Fibroblast of skin of left biceps (primary cell): ENCODE measurements around the gene SLC16A2.
A peak's percentile ranks its signal among the peaks of the same experiment; 100 is the strongest.
"Not testable (repeated sequence)": the region's sequence is repeated elsewhere in the genome, so short reads cannot be mapped to it uniquely, and the experiment has no call there.

Source experiments
- DNase-seq, 2 experiments: peaks; one replicate each; pipeline ENCODE4 v3.0.0-alpha.2; 2013; ENCODE audit warnings: low read depth in 2 of 2

The SLC16A2 gene

DNA sequence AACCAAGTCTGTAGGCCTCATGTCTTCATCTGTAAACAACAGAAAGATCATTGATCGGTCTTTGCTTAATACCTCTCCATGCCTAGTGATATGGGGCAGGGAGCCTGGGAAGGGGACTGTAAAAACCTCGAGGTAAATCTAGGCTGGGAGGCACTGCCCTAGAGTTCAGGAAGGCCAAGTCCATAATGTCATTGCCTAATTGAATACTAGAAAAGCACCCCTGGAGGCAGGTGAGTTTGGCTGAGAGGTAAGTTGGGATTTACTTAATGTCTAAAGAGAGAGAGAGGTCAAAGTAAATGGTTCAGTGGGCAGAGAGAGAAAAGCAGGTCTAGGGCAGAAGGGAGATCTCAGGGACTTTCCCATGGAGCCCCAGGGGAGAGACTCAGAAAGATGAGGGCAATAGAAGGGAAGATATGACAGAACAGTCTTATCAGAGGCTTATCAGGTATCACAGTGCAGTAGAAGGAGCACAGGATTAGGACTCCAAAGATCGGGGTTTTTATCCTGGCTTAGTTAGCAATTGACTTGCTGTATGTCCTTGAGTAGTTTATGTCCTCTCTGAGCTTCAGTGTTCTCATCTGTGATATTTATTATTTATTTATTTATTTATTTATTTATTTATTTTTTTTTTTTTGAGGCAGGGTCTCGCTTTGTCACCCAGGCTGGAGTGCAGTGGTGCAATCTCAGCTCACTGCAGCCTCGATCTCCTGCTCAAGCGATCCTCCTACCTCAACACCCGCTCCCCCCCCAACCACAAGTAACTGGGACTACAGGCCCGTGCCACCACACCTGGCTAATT is 85.2 kb downstream of the SLC16A2 start:
- no peak for DNase-seq

DNA sequence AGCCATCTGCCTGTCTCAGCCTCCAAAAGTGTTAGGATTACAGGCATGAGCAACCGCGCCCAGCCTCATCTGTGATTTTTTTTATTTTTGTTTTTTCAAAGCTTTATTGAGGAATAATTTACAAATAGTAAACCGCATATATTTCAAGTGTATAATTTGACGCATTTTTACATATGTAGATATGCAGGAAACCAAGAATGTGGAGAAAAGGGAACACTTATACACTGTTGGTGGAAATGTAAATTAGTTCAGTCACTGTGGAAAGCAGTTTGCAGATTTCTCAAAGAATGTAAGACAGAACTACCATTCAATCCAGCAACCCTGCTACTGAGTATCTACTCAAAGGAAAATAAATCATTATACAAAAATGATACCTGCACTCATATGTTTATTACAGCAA is 85.9 kb downstream of the SLC16A2 start:
- no peak for DNase-seq

GRCh38 chrX:74509989-74510388 is 88.7 kb downstream of the SLC16A2 start:
- peak in 1 of 2 experiments; percentile 5 for DNase-seq

- DNase-seq = no peak
These were observed 89.1 kb downstream of the SLC16A2 start for GRCh38 chrX:74510401-74510800.

DNA sequence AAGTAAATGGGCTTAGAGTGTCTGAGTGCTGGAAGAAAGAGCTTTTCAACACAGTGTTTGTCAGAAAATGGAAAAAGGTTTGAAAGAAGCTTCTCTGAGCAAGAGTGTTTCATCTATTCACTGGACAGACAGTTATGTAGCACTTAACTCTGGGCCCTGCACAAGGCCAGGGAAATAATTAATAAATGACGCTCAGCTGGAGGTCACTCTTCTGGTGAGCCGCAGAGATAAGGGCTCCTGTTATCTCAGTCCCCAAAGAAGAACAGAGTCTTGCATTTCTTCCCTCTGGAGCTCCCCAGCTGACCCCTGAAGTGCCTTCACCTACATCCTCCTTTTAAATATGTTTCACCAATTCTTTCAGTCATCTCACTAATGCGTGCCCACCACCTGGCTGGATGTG is 90.4 kb downstream of the SLC16A2 start:
- DNase-seq = no peak

DNA sequence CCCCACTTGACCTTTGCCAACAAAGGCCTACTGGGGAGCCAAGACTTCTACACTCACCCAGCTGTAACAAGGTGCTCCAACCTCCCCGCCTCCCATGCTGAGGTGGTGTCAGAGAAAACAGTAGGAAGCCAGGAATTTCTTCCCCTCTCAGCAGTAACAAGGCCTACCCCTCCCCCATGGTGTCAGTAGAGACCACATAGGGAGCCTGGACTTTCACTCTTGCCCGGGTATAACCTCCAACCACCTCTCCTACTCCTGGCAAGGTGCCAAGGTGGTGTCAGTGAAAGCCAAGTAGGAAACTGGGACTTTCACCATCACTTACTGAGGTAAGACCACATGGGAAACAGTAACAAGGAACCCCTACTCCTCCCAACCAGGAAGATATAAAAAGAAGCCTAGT is 93.1 kb downstream of the SLC16A2 start:
- DNase-seq = no peak

DNA sequence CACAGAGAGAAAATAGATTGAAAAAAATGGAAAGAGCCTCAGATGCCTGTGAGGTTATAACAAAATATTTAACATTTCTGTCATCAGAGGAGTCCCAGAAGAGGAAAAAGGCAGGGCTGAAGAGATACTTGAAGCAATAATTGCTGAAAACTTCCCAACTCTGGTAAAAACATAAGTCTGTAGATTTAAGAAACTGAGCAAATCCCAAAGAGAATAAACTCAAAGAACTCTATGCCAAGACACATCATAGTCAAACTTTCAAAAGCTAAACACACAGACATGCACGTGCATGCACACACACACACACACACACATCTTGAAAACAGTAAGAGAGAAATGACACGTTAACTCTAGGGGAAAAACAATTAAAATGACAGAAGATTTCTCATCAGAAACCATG is 94.1 kb downstream of the SLC16A2 start:
- DNase-seq = no peak

- not testable (repeated sequence) for DNase-seq
These were observed 94.7 kb downstream of the SLC16A2 start for GRCh38 chrX:74516013-74516412.

DNA sequence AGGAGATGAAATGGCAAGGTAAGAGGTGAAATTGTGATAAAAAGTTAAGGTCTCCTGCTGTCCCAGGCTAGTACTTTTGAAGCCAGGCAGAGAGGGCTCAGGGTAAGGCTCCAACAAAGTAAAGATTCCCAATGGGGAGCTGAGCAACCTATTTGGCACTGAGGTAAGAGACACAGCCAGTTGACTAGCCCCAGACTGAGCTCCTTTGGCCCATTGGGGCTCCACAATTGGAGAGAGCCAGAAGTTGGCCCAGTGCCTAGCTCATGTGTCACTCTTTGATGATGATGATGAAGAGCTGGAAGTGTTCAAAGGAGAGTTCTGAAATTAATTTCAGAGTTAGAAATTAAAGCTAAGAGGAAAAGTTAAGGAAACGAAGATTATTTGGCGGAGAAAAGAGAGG is 98.6 kb downstream of the SLC16A2 start:
- DNase-seq = no peak

- no peak for DNase-seq
These were observed 99.0 kb downstream of the SLC16A2 start for GRCh38 chrX:74520291-74520690.

DNA sequence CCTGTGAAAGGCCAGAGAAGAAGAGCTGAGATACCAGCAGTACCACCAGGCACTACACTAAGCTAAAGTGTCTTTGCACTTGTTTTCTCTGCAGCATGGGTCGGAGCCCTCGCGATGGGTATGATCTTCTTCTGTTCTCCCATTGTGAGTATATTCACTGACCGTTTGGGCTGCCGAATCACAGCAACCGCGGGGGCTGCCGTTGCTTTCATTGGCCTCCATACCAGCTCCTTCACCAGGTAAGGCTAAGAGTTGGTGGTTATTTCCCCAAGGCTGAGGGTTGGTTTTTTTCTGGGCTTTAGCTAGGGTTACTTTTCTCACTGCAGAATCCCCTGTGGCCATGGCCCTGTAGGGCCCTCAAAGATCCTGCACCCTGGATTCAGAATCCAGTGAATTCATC is 99.6 kb downstream of the SLC16A2 start:
- DNase-seq = no peak

- peak; percentile 48 to 52 for DNase-seq
These were observed 100.9 kb downstream of the SLC16A2 start for GRCh38 chrX:74521961-74522751.

GRCh38 chrX:74523224-74523623 is 101.9 kb downstream of the SLC16A2 start:
- DNase-seq = no peak

GRCh38 chrX:74523870-74524735 is 102.8 kb downstream of the SLC16A2 start:
- DNase-seq = no peak

DNA sequence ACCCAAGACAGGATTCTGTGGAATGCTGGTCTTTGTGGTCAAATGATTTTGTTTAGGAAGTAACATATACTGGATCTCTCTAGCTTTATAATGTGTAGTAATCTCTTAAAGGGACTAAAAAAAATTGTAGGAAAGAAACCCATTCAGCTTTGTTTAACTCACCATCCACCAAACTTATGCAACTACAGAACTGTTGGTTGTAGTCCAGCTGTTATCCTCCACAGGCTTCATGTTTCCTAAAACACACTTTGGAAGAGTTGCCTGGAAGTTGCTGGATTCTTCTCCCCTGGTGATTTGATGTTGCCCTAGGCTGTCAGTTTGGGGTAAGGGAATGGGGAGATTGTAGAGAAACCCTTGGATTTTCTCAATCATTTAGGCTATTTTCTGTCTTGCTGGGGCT is 103.8 kb downstream of the SLC16A2 start:
- DNase-seq = no peak

DNA sequence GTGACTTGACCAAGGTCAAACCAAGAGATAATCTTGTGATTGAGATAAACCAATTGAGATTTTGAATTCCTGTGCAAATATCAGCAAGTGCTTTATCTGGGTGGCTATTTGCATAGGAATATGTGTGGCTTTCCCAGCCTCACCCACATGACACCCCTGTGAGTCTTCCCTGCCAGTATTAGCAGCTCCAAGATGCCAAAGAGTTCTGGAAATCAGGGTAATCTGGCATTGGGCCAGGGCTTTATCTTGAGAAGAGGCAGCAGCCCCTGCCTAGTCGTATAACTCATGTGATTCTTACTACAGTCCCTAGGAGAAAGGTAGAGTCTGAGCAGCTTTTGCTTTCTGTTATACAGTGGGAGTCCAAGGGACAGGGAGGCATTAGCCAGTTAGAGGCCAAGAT is 105.5 kb downstream of the SLC16A2 start:
- DNase-seq = no peak

GRCh38 chrX:74527350-74527749 is 106.1 kb downstream of the SLC16A2 start:
- no peak for DNase-seq

DNA sequence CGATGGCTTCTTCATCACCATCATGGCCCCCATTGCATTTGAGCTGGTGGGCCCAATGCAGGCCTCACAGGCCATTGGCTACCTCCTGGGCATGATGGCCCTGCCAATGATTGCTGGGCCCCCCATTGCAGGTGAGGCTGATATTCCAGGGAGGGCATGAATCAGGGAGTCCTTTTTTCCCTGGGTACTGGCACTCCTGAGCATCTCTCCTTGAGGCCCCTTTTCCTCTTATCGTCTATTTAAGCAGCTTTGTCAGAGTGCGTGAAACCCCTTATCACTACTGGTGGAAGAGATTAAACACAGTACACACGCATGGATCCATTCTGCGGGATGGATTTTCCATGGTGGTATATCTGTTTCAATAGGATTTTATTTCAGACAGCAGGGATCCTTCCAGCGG is 108.0 kb downstream of the SLC16A2 start:
- DNase-seq = no peak

GRCh38 chrX:74531081-74531480 is 109.8 kb downstream of the SLC16A2 start:
- DNase-seq = no peak

DNA sequence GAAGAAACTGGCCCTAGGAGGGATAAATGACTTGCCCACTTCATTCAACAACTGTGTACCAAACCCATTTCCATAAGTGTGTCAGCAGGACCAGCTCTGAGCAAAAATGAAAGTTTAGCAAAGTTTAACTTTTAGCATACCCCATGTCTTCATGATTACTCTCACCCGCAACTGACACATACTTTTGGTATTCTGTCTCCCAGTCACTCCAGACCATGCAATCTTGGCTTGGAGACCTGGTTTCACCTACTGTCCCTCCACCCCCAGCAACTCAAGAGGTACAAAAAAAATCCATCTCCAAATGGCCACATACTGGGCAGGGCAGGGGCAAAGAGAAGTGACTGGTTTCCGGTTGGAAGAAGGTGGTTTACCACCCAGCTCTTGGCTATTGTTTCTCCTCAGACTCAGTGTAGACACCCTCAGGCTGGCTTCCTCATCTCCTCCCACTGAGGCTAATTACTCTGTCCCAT is 113.3 kb downstream of the SLC16A2 start:
- no peak for DNase-seq

- DNase-seq = no peak
These were observed 113.8 kb downstream of the SLC16A2 start for GRCh38 chrX:74535086-74535407.
